ENCODE results near the gene ANKRD63. TPM values are rescaled to one million over a fixed set of nuclear protein-coding genes. Genes with fewer than 3 reads are reported as not detected.

ANKRD63 gene
- polyA plus RNA-seq, 1 of the 3 experiments (the other 2 are of a cell fraction): not detected

DNA sequence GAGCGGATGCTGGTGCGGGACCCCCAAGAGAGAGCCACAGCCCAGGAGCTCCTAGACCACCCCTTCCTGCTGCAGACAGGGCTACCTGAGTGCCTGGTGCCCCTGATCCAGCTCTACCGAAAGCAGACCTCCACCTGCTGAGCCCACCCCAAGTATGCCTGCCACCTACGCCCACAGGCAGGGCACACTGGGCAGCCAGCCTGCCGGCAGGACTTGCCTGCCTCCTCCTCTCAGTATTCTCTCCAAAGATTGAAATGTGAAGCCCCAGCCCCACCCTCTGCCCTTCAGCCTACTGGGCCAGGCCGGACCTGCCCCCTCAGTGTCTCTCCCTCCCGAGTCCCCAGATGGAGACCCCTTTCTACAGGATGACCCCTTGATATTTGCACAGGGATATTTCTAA, 6.9 kb downstream of the ANKRD63 start:
- CTCF ChIA-PET: interaction anchor here (4.4 to 25.6 kb wide), 6 partner anchors 12 to 145 kb away, joined by 20 to 868 read pairs (median 465); partner anchors contain the start of genes ANKRD63, CCDC9B, INAFM2 and PAK6
- H3K4me1 ChIP-seq (ENCODE audit: control insufficient read depth in 1 of 2, insufficient read depth in 2 of 2, low read depth in 1 of 2, low read length in 1 of 2): peaks cover 0 to 5% of the 10 kb centered on the region in 2 experiments; a peak in 1 of 4 replicates

DNA sequence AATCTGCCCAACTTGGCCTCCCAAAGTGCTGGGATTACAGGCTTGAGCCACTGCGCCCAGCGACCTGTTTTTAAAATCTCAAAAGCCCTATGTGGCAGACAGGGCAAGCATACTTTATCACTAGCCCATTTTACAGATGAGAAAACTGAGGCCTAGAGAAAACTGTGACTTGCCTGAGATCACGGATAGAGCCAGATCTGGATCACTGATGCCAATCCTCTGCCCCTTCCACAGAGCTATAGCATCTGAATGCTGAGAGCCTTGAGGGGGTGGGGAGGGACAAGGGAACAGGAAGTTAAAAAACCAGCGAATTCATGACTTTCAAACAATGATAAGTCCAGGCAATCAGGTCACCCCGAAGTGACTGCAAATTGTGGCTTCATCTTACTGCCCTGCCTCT, 7.3 kb downstream of the ANKRD63 start:
- no peak overlapping the region for H3K9ac ChIP-seq
- H3K27ac ChIP-seq (ENCODE audit: low read depth in 2 of 2, low read length in 1 of 2): no peak overlapping the region
- no peak overlapping the region for H3K4me2 ChIP-seq
- H3F3A ChIP-seq (replicated peaks; ENCODE audit: insufficient read depth): peaks cover 3% of the 10 kb centered on the region
- 63% methylated on average over 5 of the region's 5 CpGs for WGBS (ENCODE audit: low lambda C conversion rate)
- H3K4me1 ChIP-seq (ENCODE audit: control insufficient read depth in 1 of 2, insufficient read depth in 2 of 2, low read depth in 1 of 2, low read length in 1 of 2): peaks cover 0 to 5% of the 10 kb centered on the region in 2 experiments; a peak in 1 of 4 replicates
- H3K9me3 ChIP-seq: no peaks in the 10 kb centered on the region
- H3K36me3 ChIP-seq (replicated peaks in 1 of 2; ENCODE audit: control insufficient read depth in 1 of 2, insufficient read depth in 2 of 2, low read length in 1 of 2): no peaks in the 10 kb centered on the region
- no peaks in the 10 kb centered on the region for H3K9me2 ChIP-seq
- no peak for DNase-seq
- ChIA-PET CTCF (interaction anchor here (0.7 to 25.6 kb wide), 13 partner anchors 13 to 487 kb away, joined by 3 to 868 read pairs (median 38); partner anchors contain the start of genes ANKRD63, BUB1B, CCDC9B and INAFM2), POLR2A (no interaction called here)
- no peak overlapping the region for H2AFZ ChIP-seq (ENCODE audit: low read depth)
- no peaks in the 10 kb centered on the region for H3K79me2 ChIP-seq (ENCODE audit: insufficient read depth)
- H3K27me3 ChIP-seq (ENCODE audit: insufficient read depth): no peaks in the 10 kb centered on the region
- H3K4me3 ChIP-seq (ENCODE audit: low read depth in 2 of 2, low read length in 1 of 2): no peak overlapping the region
- TF ChIP-seq MXI1 (IDR thresholded peaks at IDR 0.05; ENCODE audit: low read depth, low read length): no peak
- TF ChIP-seq SIN3A (IDR thresholded peaks at IDR 0.05; ENCODE audit: borderline replicate concordance, low read depth, low read length): no peak
- TF ChIP-seq FOXM1 (IDR thresholded peaks at IDR 0.05; ENCODE audit: low read depth): no peak
- TF ChIP-seq RFX5 (IDR thresholded peaks at IDR 0.05; ENCODE audit: low read length): no peak
- no peak for TF ChIP-seq GABPA (IDR thresholded peaks at IDR 0.05; ENCODE audit: low read depth)
- TF ChIP-seq, protein P1, sequence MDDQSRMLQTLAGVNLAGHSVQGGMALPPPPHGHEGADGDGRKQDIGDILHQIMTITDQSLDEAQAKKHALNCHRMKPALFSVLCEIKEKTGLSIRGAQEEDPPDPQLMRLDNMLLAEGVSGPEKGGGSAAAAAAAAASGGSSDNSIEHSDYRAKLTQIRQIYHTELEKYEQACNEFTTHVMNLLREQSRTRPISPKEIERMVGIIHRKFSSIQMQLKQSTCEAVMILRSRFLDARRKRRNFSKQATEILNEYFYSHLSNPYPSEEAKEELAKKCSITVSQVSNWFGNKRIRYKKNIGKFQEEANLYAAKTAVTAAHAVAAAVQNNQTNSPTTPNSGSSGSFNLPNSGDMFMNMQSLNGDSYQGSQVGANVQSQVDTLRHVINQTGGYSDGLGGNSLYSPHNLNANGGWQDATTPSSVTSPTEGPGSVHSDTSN (IDR thresholded peaks at IDR 0.05): no peak
- TF ChIP-seq RAD21 (IDR thresholded peaks at IDR 0.05; ENCODE audit: low read length): no peak
- TF ChIP-seq FOXJ3 (CRISPR knock-in tag; IDR thresholded peaks at IDR 0.05): no peak
- TF ChIP-seq, protein P2, sequence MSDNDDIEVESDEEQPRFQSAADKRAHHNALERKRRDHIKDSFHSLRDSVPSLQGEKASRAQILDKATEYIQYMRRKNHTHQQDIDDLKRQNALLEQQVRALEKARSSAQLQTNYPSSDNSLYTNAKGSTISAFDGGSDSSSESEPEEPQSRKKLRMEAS (IDR thresholded peaks at IDR 0.05; ENCODE audit: low read depth): no peak
- TF ChIP-seq, protein P3, sequence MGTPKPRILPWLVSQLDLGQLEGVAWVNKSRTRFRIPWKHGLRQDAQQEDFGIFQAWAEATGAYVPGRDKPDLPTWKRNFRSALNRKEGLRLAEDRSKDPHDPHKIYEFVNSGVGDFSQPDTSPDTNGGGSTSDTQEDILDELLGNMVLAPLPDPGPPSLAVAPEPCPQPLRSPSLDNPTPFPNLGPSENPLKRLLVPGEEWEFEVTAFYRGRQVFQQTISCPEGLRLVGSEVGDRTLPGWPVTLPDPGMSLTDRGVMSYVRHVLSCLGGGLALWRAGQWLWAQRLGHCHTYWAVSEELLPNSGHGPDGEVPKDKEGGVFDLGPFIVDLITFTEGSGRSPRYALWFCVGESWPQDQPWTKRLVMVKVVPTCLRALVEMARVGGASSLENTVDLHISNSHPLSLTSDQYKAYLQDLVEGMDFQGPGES (IDR thresholded peaks at IDR 0.05; ENCODE audit: low read depth, low read length): no peak
- TF ChIP-seq JUND (IDR thresholded peaks at IDR 0.05): no peak
- no peaks in the 10 kb centered on the region for H4K20me1 ChIP-seq (ENCODE audit: insufficient read depth)

More for the DNA sequence above, 6.9 kb downstream of the ANKRD63 start:
- no peak for DNase-seq
- Histone ChIP-seq H3K9ac (no peak overlapping the region), H3F3A (replicated peaks; ENCODE audit: insufficient read depth) (peaks cover 6% of the 10 kb centered on the region), H4K20me1 (ENCODE audit: insufficient read depth) (no peaks in the 10 kb centered on the region), H3K27me3 (ENCODE audit: insufficient read depth) (no peaks in the 10 kb centered on the region), H3K9me3 (no peaks in the 10 kb centered on the region), H3K4me3 (ENCODE audit: low read depth in 2 of 2, low read length in 1 of 2) (no peak overlapping the region), H3K79me2 (ENCODE audit: insufficient read depth) (no peaks in the 10 kb centered on the region), H3K27ac (ENCODE audit: low read depth in 2 of 2, low read length in 1 of 2) (no peak overlapping the region), H2AFZ (ENCODE audit: low read depth) (no peak overlapping the region), H3K4me2 (no peak overlapping the region), H3K9me2 (no peaks in the 10 kb centered on the region), H3K36me3 (replicated peaks in 1 of 2; ENCODE audit: control insufficient read depth in 1 of 2, insufficient read depth in 2 of 2, low read length in 1 of 2) (no peaks in the 10 kb centered on the region)
- 50% methylated on average over 1 of the region's 7 CpGs for WGBS (ENCODE audit: low lambda C conversion rate)
- POLR2A ChIA-PET: no interaction called here
- TF ChIP-seq TCF12 (IDR thresholded peaks at IDR 0.05): no peak
- TF ChIP-seq, protein P4, sequence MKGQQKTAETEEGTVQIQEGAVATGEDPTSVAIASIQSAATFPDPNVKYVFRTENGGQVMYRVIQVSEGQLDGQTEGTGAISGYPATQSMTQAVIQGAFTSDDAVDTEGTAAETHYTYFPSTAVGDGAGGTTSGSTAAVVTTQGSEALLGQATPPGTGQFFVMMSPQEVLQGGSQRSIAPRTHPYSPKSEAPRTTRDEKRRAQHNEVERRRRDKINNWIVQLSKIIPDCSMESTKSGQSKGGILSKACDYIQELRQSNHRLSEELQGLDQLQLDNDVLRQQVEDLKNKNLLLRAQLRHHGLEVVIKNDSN (IDR thresholded peaks at IDR 0.05; ENCODE audit: borderline replicate concordance, low read depth): no peak
- no peak for TF ChIP-seq ELF1 (IDR thresholded peaks at IDR 0.05)
- TF ChIP-seq, protein P2 (IDR thresholded peaks at IDR 0.05; ENCODE audit: low read depth): no peak
- TF ChIP-seq FOSL2 (IDR thresholded peaks at IDR 0.05; ENCODE audit: borderline replicate concordance, low read depth): no peak
- no peak for TF ChIP-seq TEAD4 (IDR thresholded peaks at IDR 0.05; ENCODE audit: borderline replicate concordance, insufficient read depth)
- TF ChIP-seq FOXM1 (IDR thresholded peaks at IDR 0.05; ENCODE audit: low read depth): no peak
- no peak for TF ChIP-seq NRF1 (IDR thresholded peaks at IDR 0.05; ENCODE audit: low read depth, low read length)

Measured in SK-N-SH (cell line).